HEK293 (cell line): ENCODE data around the gene WDR82.
A peak's percentile ranks its signal among the peaks of the same experiment; 100 is the strongest.

ENCODE experiments used
- ATF2 ChIP-seq: fragments of 450-650 bp; formaldehyde crosslinking; IDR thresholded peaks from 2 replicates; pipeline ENCODE4 v1.5.1; 2016; ENCODE audit warnings: missing biosample characterization, missing genetic modification characterization, low read depth
- BCL11B ChIP-seq: fragments of 450-650 bp; formaldehyde crosslinking; IDR thresholded peaks from 2 replicates; pipeline ENCODE4 v1.5.1; 2016; ENCODE audit warnings: low read depth, missing biosample characterization, missing genetic modification characterization
- EGR2 ChIP-seq: fragments of 450-650 bp; formaldehyde crosslinking; IDR thresholded peaks from 2 replicates; pipeline ENCODE4 v1.5.1; 2016; ENCODE audit warnings: low read depth, missing biosample characterization, missing genetic modification characterization
- IKZF3 ChIP-seq: fragments of 450-650 bp; IDR thresholded peaks from 2 replicates; pipeline ENCODE4 v1.5.0; 2018; ENCODE audit warnings: missing biosample characterization, mild to moderate bottlenecking, missing genetic modification characterization, moderate library complexity
- MYNN ChIP-seq: fragments of 450-650 bp; formaldehyde crosslinking; IDR thresholded peaks from 2 replicates; pipeline ENCODE4 v1.5.1; 2016; ENCODE audit warnings: missing biosample characterization, missing genetic modification characterization, borderline replicate concordance
- OVOL3 ChIP-seq: fragments of 450-650 bp; formaldehyde crosslinking; IDR thresholded peaks from 2 replicates; pipeline ENCODE4 v1.5.1; 2016; ENCODE audit warnings: missing biosample characterization, missing genetic modification characterization
- PATZ1 ChIP-seq: fragments of 450-650 bp; formaldehyde crosslinking; IDR thresholded peaks from 2 replicates; pipeline ENCODE4 v1.5.1; 2016; ENCODE audit warnings: missing biosample characterization, missing genetic modification characterization
- SCRT1 ChIP-seq: fragments of 450-650 bp; formaldehyde crosslinking; IDR thresholded peaks from 2 replicates; pipeline ENCODE4 v1.5.1; 2016; ENCODE audit warnings: missing biosample characterization, missing genetic modification characterization, borderline replicate concordance
- ZBTB48 ChIP-seq: fragments of 450-650 bp; formaldehyde crosslinking; IDR thresholded peaks from 2 replicates; pipeline ENCODE4 v1.5.1; 2016; ENCODE audit warnings: missing biosample characterization, missing genetic modification characterization
- ZFP37 ChIP-seq: fragments of 450-650 bp; formaldehyde crosslinking; IDR thresholded peaks from 2 replicates; pipeline ENCODE4 v1.5.1; 2016; ENCODE audit warnings: missing biosample characterization, missing genetic modification characterization
- ZNF148 ChIP-seq: fragments of 450-650 bp; formaldehyde crosslinking; IDR thresholded peaks from 2 replicates; pipeline ENCODE4 v1.5.0; 2017; ENCODE audit warnings: missing biosample characterization, missing genetic modification characterization, borderline replicate concordance
- ZNF211 ChIP-seq: fragments of 450-650 bp; formaldehyde crosslinking; IDR thresholded peaks from 2 replicates; pipeline ENCODE4 v1.5.1; 2016; ENCODE audit warnings: low read depth, missing biosample characterization, missing genetic modification characterization
- ZNF274 ChIP-seq, 2 experiments: fragments of 200-500 bp in 1 of 2; fragments of 450-650 bp in 1 of 2; sonication (Bioruptor generic) in 1 of 2; formaldehyde crosslinking in 1 of 2; IDR thresholded peaks; 2 replicates each; pipeline versions ENCODE4 v1.5.1 to v1.6.1; 2014 to 2016; ENCODE audit warnings: borderline replicate concordance in 1 of 2, inconsistent platforms in 1 of 2, low read length in 1 of 2, missing biosample characterization in 1 of 2, missing genetic modification characterization in 1 of 2
- ZNF341 ChIP-seq: fragments of 450-650 bp; formaldehyde crosslinking; IDR thresholded peaks from 2 replicates; pipeline ENCODE4; 2016; ENCODE audit warnings: low read depth, missing biosample characterization, missing genetic modification characterization
- ZNF555 ChIP-seq: fragments of 450-650 bp; formaldehyde crosslinking; conservative IDR thresholded peaks from 2 replicates; pipeline ENCODE4 v1.5.1; 2017; ENCODE audit warnings: missing biosample characterization, mild to moderate bottlenecking, missing genetic modification characterization, inconsistent platforms
- ZNF571 ChIP-seq: fragments of 450-650 bp; formaldehyde crosslinking; IDR thresholded peaks from 2 replicates; pipeline ENCODE4 v1.5.0; 2017; ENCODE audit warnings: missing biosample characterization, missing genetic modification characterization
- ZNF610 ChIP-seq: fragments of 450-650 bp; formaldehyde crosslinking; IDR thresholded peaks from 2 replicates; pipeline ENCODE4 v1.5.1; 2016; ENCODE audit warnings: missing biosample characterization, missing genetic modification characterization, borderline replicate concordance
- ZNF660 ChIP-seq: fragments of 450-650 bp; IDR thresholded peaks from 2 replicates; pipeline ENCODE4 v1.5.1; 2018; ENCODE audit warnings: missing biosample characterization, mild to moderate bottlenecking, missing genetic modification characterization
- ZNF747 ChIP-seq: fragments of 450-650 bp; formaldehyde crosslinking; IDR thresholded peaks from 2 replicates; pipeline ENCODE4 v1.5.1; 2016; ENCODE audit warnings: missing biosample characterization, missing genetic modification characterization
- TF ChIP-seq, protein P1 (sequence below): fragments of 450-650 bp; formaldehyde crosslinking; IDR thresholded peaks from 2 replicates; pipeline ENCODE4 v1.5.1; 2016; ENCODE audit warnings: missing biosample characterization, missing genetic modification characterization
- TF ChIP-seq, protein P2 (sequence below): fragments of 450-650 bp; formaldehyde crosslinking; IDR thresholded peaks from 2 replicates; pipeline ENCODE4 v1.5.1; 2016; ENCODE audit warnings: missing biosample characterization, missing genetic modification characterization, borderline replicate concordance
- TF ChIP-seq, protein P3 (sequence below): fragments of 450-650 bp; formaldehyde crosslinking; IDR thresholded peaks from 2 replicates; pipeline ENCODE4 v1.5.1; 2017; ENCODE audit warnings: missing biosample characterization, missing genetic modification characterization

The WDR82 gene

GRCh38 chr3:52277071-52277964, 1.1 kb downstream of the WDR82 start (continued):
- TF ChIP-seq ZNF148 (no peak), BCL11B (tag by site-specific recombination) (peak; percentile 14), ZNF660 (tag by site-specific recombination) (no peak), ZNF274 (IDR thresholded peaks at IDR 0.05; ENCODE audit: low read length) (no peak), ZNF274 (tag by site-specific recombination; IDR thresholded peaks at IDR 0.05; ENCODE audit: borderline replicate concordance) (no peak), ZNF341 (tag by site-specific recombination) (no peak), ZBTB48 (tag by site-specific recombination) (no peak), ZNF610 (tag by site-specific recombination) (no peak), ZFP37 (no peak), MYNN (tag by site-specific recombination) (no peak), ZNF555 (no peak), EGR2 (tag by site-specific recombination) (peak; percentile 80), OVOL3 (no peak), ZNF211 (tag by site-specific recombination) (no peak), ATF2 (no peak), SCRT1 (tag by site-specific recombination) (no peak), ZNF747 (tag by site-specific recombination) (no peak), ZNF571 (tag by site-specific recombination) (no peak), PATZ1 (tag by site-specific recombination) (peak; percentile 13), IKZF3 (no peak)
- TF ChIP-seq, protein P1, sequence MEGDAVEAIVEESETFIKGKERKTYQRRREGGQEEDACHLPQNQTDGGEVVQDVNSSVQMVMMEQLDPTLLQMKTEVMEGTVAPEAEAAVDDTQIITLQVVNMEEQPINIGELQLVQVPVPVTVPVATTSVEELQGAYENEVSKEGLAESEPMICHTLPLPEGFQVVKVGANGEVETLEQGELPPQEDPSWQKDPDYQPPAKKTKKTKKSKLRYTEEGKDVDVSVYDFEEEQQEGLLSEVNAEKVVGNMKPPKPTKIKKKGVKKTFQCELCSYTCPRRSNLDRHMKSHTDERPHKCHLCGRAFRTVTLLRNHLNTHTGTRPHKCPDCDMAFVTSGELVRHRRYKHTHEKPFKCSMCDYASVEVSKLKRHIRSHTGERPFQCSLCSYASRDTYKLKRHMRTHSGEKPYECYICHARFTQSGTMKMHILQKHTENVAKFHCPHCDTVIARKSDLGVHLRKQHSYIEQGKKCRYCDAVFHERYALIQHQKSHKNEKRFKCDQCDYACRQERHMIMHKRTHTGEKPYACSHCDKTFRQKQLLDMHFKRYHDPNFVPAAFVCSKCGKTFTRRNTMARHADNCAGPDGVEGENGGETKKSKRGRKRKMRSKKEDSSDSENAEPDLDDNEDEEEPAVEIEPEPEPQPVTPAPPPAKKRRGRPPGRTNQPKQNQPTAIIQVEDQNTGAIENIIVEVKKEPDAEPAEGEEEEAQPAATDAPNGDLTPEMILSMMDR (tag by site-specific recombination): no peak
- TF ChIP-seq, protein P2, sequence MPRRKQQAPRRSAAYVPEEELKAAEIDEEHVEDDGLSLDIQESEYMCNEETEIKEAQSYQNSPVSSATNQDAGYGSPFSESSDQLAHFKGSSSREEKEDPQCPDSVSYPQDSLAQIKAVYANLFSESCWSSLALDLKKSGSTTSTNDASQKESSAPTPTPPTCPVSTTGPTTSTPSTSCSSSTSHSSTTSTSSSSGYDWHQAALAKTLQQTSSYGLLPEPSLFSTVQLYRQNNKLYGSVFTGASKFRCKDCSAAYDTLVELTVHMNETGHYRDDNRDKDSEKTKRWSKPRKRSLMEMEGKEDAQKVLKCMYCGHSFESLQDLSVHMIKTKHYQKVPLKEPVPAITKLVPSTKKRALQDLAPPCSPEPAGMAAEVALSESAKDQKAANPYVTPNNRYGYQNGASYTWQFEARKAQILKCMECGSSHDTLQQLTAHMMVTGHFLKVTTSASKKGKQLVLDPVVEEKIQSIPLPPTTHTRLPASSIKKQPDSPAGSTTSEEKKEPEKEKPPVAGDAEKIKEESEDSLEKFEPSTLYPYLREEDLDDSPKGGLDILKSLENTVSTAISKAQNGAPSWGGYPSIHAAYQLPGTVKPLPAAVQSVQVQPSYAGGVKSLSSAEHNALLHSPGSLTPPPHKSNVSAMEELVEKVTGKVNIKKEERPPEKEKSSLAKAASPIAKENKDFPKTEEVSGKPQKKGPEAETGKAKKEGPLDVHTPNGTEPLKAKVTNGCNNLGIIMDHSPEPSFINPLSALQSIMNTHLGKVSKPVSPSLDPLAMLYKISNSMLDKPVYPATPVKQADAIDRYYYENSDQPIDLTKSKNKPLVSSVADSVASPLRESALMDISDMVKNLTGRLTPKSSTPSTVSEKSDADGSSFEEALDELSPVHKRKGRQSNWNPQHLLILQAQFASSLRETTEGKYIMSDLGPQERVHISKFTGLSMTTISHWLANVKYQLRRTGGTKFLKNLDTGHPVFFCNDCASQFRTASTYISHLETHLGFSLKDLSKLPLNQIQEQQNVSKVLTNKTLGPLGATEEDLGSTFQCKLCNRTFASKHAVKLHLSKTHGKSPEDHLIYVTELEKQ (tag by site-specific recombination): no peak
- TF ChIP-seq, protein P3, sequence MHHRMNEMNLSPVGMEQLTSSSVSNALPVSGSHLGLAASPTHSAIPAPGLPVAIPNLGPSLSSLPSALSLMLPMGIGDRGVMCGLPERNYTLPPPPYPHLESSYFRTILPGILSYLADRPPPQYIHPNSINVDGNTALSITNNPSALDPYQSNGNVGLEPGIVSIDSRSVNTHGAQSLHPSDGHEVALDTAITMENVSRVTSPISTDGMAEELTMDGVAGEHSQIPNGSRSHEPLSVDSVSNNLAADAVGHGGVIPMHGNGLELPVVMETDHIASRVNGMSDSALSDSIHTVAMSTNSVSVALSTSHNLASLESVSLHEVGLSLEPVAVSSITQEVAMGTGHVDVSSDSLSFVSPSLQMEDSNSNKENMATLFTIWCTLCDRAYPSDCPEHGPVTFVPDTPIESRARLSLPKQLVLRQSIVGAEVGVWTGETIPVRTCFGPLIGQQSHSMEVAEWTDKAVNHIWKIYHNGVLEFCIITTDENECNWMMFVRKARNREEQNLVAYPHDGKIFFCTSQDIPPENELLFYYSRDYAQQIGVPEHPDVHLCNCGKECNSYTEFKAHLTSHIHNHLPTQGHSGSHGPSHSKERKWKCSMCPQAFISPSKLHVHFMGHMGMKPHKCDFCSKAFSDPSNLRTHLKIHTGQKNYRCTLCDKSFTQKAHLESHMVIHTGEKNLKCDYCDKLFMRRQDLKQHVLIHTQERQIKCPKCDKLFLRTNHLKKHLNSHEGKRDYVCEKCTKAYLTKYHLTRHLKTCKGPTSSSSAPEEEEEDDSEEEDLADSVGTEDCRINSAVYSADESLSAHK (tag by site-specific recombination): no peak
